GM19025 (cell line): ENCODE data around the gene DCP2.

Source experiments
- ATAC-seq: cut with Tn5 transposase; IDR thresholded peaks from one replicate; pipeline ENCODE4 v1.9.1; 2021; ENCODE audit warnings: mild to moderate bottlenecking, low read depth, moderate library complexity; ENCODE audit not compliant: unreplicated experiment

DCP2 gene

GRCh38 chr5:113062869-113063508, 86.4 kb downstream of the DCP2 start:
- ATAC-seq = no peak

GRCh38 chr5:113063927-113064326, 87.3 kb downstream of the DCP2 start:
- ATAC-seq = no peak

- no peak for ATAC-seq
Observed at GRCh38 chr5:113064806-113065205, 88.2 kb downstream of the DCP2 start.

- ATAC-seq = no peak
Observed at GRCh38 chr5:113065626-113066025, 89.0 kb downstream of the DCP2 start.

- ATAC-seq = no peak
Observed at GRCh38 chr5:113067635-113068344, 91.2 kb downstream of the DCP2 start.

GRCh38 chr5:113068559-113068958, 92.0 kb downstream of the DCP2 start:
- no peak for ATAC-seq
